Measurements from ENCODE around the gene EPHA2. TPM values are rescaled to one million over a fixed set of nuclear protein-coding genes. Genes with fewer than 3 reads are reported as not detected.

The EPHA2 gene
- total and polyA plus RNA-seq, 2 donors (not counting 3 experiments of a cell fraction or from before 2014, with no cell fraction given) = 141 to 147 TPM

GRCh38 chr1:16092097-16092922, 63.6 kb downstream of the EPHA2 start:
- Histone ChIP-seq H3K4me3 (replicated peaks in 1 of 3; ENCODE audit: insufficient read depth in 1 of 3, low read depth in 1 of 3, low read length in 3 of 3) (no peak overlapping the region), H3K4me2 (ENCODE audit: insufficient read depth, low read length) (no peak overlapping the region), H3K9me1 (replicated peaks; ENCODE audit: control insufficient read depth, extremely low read depth, insufficient read depth, low read length) (no peaks in the 10 kb centered on the region), H3K9me3 (replicated peaks; ENCODE audit: control insufficient read depth, insufficient read depth, low read length) (no peaks in the 10 kb centered on the region), H2AFZ (ENCODE audit: low read depth, low read length) (no peak overlapping the region), H3K9ac (replicated peaks; ENCODE audit: extremely low read depth, insufficient read depth, low read length) (no peak overlapping the region), H3K27ac (ENCODE audit: insufficient read depth, low read depth, low read length) (no peak overlapping the region), H3K4me1 (ENCODE audit: control insufficient read depth, extremely low read depth, insufficient read depth, low read length) (no peaks in the 10 kb centered on the region), H3K36me3 (ENCODE audit: control insufficient read depth in 2 of 2, extremely low read depth in 1 of 2, insufficient read depth in 2 of 2, low read length in 2 of 2) (no peaks in the 10 kb centered on the region), H3K27me3 (ENCODE audit: control insufficient read depth in 2 of 2, insufficient read depth in 2 of 2, low read length in 2 of 2) (peaks cover 0 to 5% of the 10 kb centered on the region in 2 experiments), H3K79me2 (ENCODE audit: control insufficient read depth, insufficient read depth, low read length) (no peaks in the 10 kb centered on the region), H4K20me1 (replicated peaks; ENCODE audit: control insufficient read depth, extremely low read depth, insufficient read depth, low read length) (no peaks in the 10 kb centered on the region)
- dilution Hi-C loops (cut with MboI; ENCODE audit: extremely low pct_ligation_motif_present, low sequenced_read_pairs) (no loop called here), intact Hi-C loops (cut with micrococcal nuclease) (no loop called here)
- ChIA-PET CTCF (interaction anchor here (0.6 to 2.1 kb wide), 4 partner anchors 10 to 442 kb away, joined by 3 to 10 read pairs (median 4); no protein-coding TSS in a partner anchor), POLR2A (no interaction called here)
- no TSS peak for BruUV-seq (replicated peaks)
- DNase-seq (ENCODE audit: low read depth, low spot score) = no peak
- TF ChIP-seq POLR2AphosphoS5 (IDR thresholded peaks at IDR 0.05; ENCODE audit: insufficient read depth, low read depth, low read length) = no peak
- TF ChIP-seq EZH2 (IDR thresholded peaks at IDR 0.05; ENCODE audit: borderline replicate concordance, low read depth, low read length, severe bottlenecking) = no peak
- TF ChIP-seq CTCF (IDR thresholded peaks at IDR 0.05; ENCODE audit: extremely low read depth in 1 of 2, insufficient read depth in 1 of 2, low read depth in 1 of 2, low read length in 2 of 2) = no peak
- TF ChIP-seq JUN (IDR thresholded peaks at IDR 0.05; ENCODE audit: borderline replicate concordance, insufficient read depth, insufficient read length, low read depth) = no peak
- no peak for TF ChIP-seq POLR2A (IDR thresholded peaks at IDR 0.05; ENCODE audit: low read depth, low read length)
- no peak for TF ChIP-seq MAX (IDR thresholded peaks at IDR 0.05; ENCODE audit: insufficient read depth, insufficient read length)
- FAIRE-seq = no peak

Measured in endothelial cell of umbilical vein (primary cell).